ENCODE results near the gene GAA.

- TF ChIP-seq POLR2AphosphoS5 (IDR thresholded peaks at IDR 0.05) (no peak), CTCF (IDR thresholded peaks at IDR 0.05) (no peak), POLR2A (IDR thresholded peaks at IDR 0.05) (no peak)
These were observed 52.8 kb downstream of the GAA start for GRCh38 chr17:80154166-80154565.

All from breast epithelium (tissue), 3 donors.